OCI-LY7 (cell line): Measurements from ENCODE around the gene AGPAT2. TPM values are rescaled to one million over a fixed set of nuclear protein-coding genes. Genes with fewer than 3 reads are reported as not detected.

Source experiments
- BruUV-seq: library from RNA; stranded (reverse); fragments of 400-500 nt; replicated peaks from 2 replicates; lab custom pipeline; 2021; lab: Mats Ljungman, UMichigan
- CTCF ChIA-PET: fragments of 300-600 bp; sonication (Branson Sonifier 250); formaldehyde crosslinking; loops from one replicate; lab custom pipeline; 2022; ENCODE audit warnings: antibody characterized with exemption; ENCODE audit not compliant: unreplicated experiment; lab: Charles Lee
- POLR2A ChIA-PET: fragments of 300-600 bp; sonication (Branson Sonifier 250); formaldehyde crosslinking; loops from one replicate; lab custom pipeline; 2022; ENCODE audit warnings: antibody characterized with exemption; lab: Charles Lee
- DNase-seq: peaks from one replicate; pipeline ENCODE4 v3.0.0-alpha.2; 2015; ENCODE audit warnings: low spot score
- H2AFZ ChIP-seq: fragments of 200-600 bp; sonication (generic), shearing (Covaris generic); 2 replicates; pipeline ENCODE4 v1.6.1; 2014; ENCODE audit warnings: mild to moderate bottlenecking, antibody characterized with exemption, low read length, moderate library complexity
- H3K27ac ChIP-seq: fragments of 200-600 bp; sonication (generic); 2 replicates; pipeline ENCODE4 v1.5.1; 2014; ENCODE audit warnings: mixed run types, low read depth, mild to moderate bottlenecking, moderate library complexity, low read length, inconsistent platforms; ENCODE audit not compliant: poor library complexity, severe bottlenecking
- H3K36me3 ChIP-seq: fragments of 200-600 bp; sonication (generic); 2 replicates; pipeline ENCODE4 v1.6.1; 2014; ENCODE audit warnings: mild to moderate bottlenecking, antibody characterized with exemption, low read length, moderate library complexity, mixed read lengths; ENCODE audit not compliant: insufficient read depth
- H3K4me1 ChIP-seq: fragments of 200-600 bp; sonication (generic); 2 replicates; pipeline ENCODE4 v1.5.1; 2014; ENCODE audit warnings: mild to moderate bottlenecking, low read length; ENCODE audit not compliant: insufficient read depth, poor library complexity, severe bottlenecking
- H3K4me2 ChIP-seq: fragments of 200-600 bp; sonication (generic); 2 replicates; pipeline ENCODE4 v1.6.1; 2014; ENCODE audit warnings: mild to moderate bottlenecking, low read length
- H3K4me3 ChIP-seq: fragments of 200-600 bp; sonication (generic); 2 replicates; pipeline ENCODE4 v1.5.1; 2014; ENCODE audit warnings: mild to moderate bottlenecking, low read depth, low read length; ENCODE audit not compliant: poor library complexity, severe bottlenecking
- H3K79me2 ChIP-seq: fragments of 200-600 bp; sonication (generic); 2 replicates; pipeline ENCODE4 v1.6.1; 2016; ENCODE audit warnings: low read depth, mild to moderate bottlenecking, low read length, moderate library complexity, mixed read lengths; ENCODE audit not compliant: insufficient read depth
- H3K9me2 ChIP-seq: fragments of 200-600 bp; sonication (generic); 2 replicates; pipeline ENCODE4 v1.6.1; 2016; ENCODE audit warnings: mild to moderate bottlenecking, low read length, mixed read lengths; ENCODE audit not compliant: insufficient read depth
- H3K9me3 ChIP-seq: fragments of 200-600 bp; sonication (generic); 2 replicates; pipeline ENCODE4 v1.6.1; 2014; ENCODE audit warnings: mild to moderate bottlenecking, mixed run types, low read length, mixed read lengths
- H4K20me1 ChIP-seq: fragments of 200-600 bp; sonication (generic); 2 replicates; pipeline ENCODE4 v1.6.1; 2014; ENCODE audit warnings: mild to moderate bottlenecking, antibody characterized with exemption, low read length, moderate library complexity, mixed read lengths; ENCODE audit not compliant: insufficient read depth
- EZH2phosphoT487 ChIP-seq: fragments of 200-600 bp; sonication (generic); IDR thresholded peaks from 2 replicates; pipeline ENCODE4 v1.6.1; 2018; ENCODE audit warnings: low read depth, borderline replicate concordance, mild to moderate bottlenecking, mixed run types, antibody characterized with exemption, low read length, moderate library complexity, mixed read lengths
- intact Hi-C: fragments of 100-400 bp; cut with micrococcal nuclease; formaldehyde crosslinking; loops from one replicate; pipeline ENCODE4 v1.10.0; 2022; ENCODE audit not compliant: unreplicated experiment
- total RNA-seq, 2 experiments: library from RNA; depleted of rRNA in 1 of 2; stranded (reverse); fragments of >200 nt in 1 of 2; shearing (Covaris generic) in 1 of 2; gene quantifications; 2 replicates each; pipeline ENCODE4 v1.2.3, GENCODE V29; 2014 to 2022
- TF ChIP-seq, protein P1 (sequence below): fragments of 200-600 bp; sonication (generic); conservative IDR thresholded peaks from 2 replicates; pipeline ENCODE4 v1.5.1; 2014; ENCODE audit warnings: mild to moderate bottlenecking, antibody characterized with exemption, low read length, moderate library complexity, mixed read lengths

The AGPAT2 gene
- total RNA-seq, 2 experiments from 2014 or later = 18.3 to 20.8 TPM

DNA sequence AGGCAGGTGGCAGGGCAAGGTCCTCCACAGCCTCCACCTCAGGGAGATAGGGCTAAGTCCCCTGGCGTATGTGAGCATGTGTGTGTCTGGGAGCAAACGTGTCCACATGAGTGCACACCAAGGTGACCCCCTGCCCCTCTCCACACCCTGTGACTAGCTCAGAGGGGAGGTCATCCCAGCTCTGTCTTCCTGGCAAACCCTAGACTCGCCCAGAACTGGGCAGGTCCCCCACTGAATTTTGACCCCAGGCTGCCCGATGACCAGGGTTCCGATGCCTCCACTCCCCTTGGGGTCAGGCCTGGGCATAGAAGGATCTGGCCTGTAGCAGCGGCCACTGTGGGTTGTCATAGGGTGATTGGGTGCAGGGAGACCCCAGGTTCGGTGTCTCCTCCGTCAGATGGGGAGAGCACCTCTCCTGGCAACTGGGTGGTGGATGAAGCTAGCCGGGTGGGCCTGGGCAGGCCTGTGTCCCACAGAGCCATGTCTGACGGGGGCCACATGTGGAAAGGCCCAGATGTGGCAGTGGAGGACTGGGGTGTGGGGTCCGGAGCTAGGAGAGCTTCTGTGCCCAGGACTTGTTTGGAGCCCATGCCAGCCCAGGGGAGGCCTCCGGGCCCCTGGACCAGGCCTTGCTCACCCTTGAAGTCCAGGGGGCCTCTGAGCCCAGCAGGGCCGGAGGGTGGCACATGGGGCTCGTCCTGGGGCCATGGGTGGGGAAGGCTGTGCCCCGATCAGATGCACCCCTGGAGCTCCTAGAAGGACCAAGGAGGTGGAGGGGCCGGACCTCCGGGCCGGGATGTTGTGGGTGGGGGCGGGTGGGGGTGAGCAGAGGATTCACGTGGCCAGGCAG is 31.3 kb upstream of the AGPAT2 start:
- Histone ChIP-seq H4K20me1 (peaks cover under 1% of the 10 kb centered on the region; the same call in 1 of the 2 replicates), H3K9me3 (no peaks in the 10 kb centered on the region), H3K4me3 (no peak overlapping the region), H3K79me2 (no peaks in the 10 kb centered on the region), H3K9me2 (no peaks in the 10 kb centered on the region), H3K36me3 (peaks cover 21% of the 10 kb centered on the region), H3K4me2 (no peak overlapping the region), H3K27ac (no peak overlapping the region), H3K4me1 (peaks cover 11% of the 10 kb centered on the region), H2AFZ (no peak overlapping the region)
- DNase-seq = no peak
- CTCF ChIA-PET = no interaction called here
- TF ChIP-seq, protein P1, sequence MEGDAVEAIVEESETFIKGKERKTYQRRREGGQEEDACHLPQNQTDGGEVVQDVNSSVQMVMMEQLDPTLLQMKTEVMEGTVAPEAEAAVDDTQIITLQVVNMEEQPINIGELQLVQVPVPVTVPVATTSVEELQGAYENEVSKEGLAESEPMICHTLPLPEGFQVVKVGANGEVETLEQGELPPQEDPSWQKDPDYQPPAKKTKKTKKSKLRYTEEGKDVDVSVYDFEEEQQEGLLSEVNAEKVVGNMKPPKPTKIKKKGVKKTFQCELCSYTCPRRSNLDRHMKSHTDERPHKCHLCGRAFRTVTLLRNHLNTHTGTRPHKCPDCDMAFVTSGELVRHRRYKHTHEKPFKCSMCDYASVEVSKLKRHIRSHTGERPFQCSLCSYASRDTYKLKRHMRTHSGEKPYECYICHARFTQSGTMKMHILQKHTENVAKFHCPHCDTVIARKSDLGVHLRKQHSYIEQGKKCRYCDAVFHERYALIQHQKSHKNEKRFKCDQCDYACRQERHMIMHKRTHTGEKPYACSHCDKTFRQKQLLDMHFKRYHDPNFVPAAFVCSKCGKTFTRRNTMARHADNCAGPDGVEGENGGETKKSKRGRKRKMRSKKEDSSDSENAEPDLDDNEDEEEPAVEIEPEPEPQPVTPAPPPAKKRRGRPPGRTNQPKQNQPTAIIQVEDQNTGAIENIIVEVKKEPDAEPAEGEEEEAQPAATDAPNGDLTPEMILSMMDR = no peak
- no peak for TF ChIP-seq EZH2phosphoT487
- intact Hi-C loops = no loop called here
- POLR2A ChIA-PET = interaction anchor here (0.6 to 0.8 kb wide), 2 partner anchors 11 to 404 kb away, joined by 4 to 11 read pairs; no protein-coding TSS in a partner anchor
- no TSS peak for BruUV-seq

DNA sequence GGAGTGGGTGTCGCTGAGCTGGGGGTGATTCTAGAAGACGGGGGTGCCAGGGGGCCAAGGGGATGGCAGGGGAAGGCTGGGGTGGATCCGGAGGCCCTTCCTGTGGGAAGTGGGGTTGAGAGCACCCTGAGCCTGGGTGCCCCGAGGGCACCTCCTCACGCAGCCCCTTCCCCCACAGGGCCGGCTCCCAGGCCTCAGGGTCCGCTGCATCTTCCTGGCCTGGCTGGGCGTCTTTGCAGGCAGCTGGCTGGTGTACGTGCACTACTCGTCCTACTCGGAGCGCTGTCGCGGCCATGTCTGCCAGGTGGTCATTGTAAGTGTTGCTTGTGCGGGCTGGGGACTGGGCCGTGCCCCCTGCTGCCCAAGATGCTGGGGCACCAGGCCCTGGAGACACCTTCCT is 30.1 kb upstream of the AGPAT2 start:
- Histone ChIP-seq H3K4me1 (peaks cover 13% of the 10 kb centered on the region), H3K4me3 (no peak overlapping the region), H3K9me2 (no peaks in the 10 kb centered on the region), H3K36me3 (peaks cover 9% of the 10 kb centered on the region; the same call in 1 of the 2 replicates), H4K20me1 (no peaks in the 10 kb centered on the region), H3K9me3 (no peaks in the 10 kb centered on the region), H3K27ac (no peak overlapping the region), H3K79me2 (no peaks in the 10 kb centered on the region), H2AFZ (no peak overlapping the region), H3K4me2 (no peak overlapping the region)
- CTCF ChIA-PET = no interaction called here
- BruUV-seq = no TSS peak
- intact Hi-C loops = no loop called here
- TF ChIP-seq EZH2phosphoT487 = no peak
- TF ChIP-seq, protein P1 = no peak
- no peak for DNase-seq
- POLR2A ChIA-PET = no interaction called here

DNA sequence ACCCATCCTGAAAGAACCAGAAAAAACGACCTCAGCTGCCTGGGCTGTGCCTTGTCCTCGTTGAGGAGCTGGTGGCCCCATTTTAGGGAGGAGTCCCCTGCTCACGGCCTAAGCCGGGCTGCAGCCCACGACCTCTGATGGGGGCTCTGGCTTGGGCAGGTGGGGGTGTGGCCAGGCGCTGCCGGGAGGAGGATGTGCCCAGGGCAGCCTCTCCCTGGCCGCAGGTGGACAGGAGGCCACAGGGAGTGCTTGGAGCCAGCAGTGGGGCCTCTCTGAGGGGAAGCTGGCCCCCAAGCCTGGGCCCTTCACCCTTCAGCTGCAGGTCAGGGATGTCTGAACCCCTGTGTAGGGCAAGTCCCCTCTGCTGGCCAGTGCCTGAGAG is 27.6 kb upstream of the AGPAT2 start:
- H3K9me3 ChIP-seq = no peaks in the 10 kb centered on the region
- H4K20me1 ChIP-seq = no peaks in the 10 kb centered on the region
- no peaks in the 10 kb centered on the region for H3K36me3 ChIP-seq
- DNase-seq = no peak
- H3K4me3 ChIP-seq = no peak overlapping the region
- ChIA-PET CTCF (no interaction called here), POLR2A (interaction anchor here (0.6 kb wide), 1 partner anchor 228 kb away, joined by 3 read pairs; no protein-coding TSS in a partner anchor)
- no peak overlapping the region for H3K4me2 ChIP-seq
- peaks cover 13% of the 10 kb centered on the region for H3K4me1 ChIP-seq
- H2AFZ ChIP-seq = no peak overlapping the region
- BruUV-seq = no TSS peak
- no peaks in the 10 kb centered on the region for H3K9me2 ChIP-seq
- H3K79me2 ChIP-seq = no peaks in the 10 kb centered on the region
- no peak overlapping the region for H3K27ac ChIP-seq
- no peak for TF ChIP-seq EZH2phosphoT487
- TF ChIP-seq, protein P1 = no peak
- intact Hi-C loops = no loop called here
